H1 (cell line): Measurements from ENCODE around the gene INCENP. TPM values are rescaled to one million over a fixed set of nuclear protein-coding genes. Genes with fewer than 3 reads are reported as not detected.

Experiments
- SIN3A ChIP-seq, 2 experiments: IDR thresholded peaks in 1 of 2; conservative IDR thresholded peaks in 1 of 2; 2 replicates each; pipeline ENCODE4 v1.6.1; 2011 to 2012; ENCODE audit warnings: low read length in 2 of 2, improper control_type of control experiment in 1 of 2, low read depth in 1 of 2, mild to moderate bottlenecking in 1 of 2
- polyA plus RNA-seq, 7 experiments: library from polyadenylated mRNA; depleted of rRNA in 3 of 7; stranded (reverse) in 5 of 7; unstranded in 2 of 7; fragments of >200 nt in 5 of 7; fragments of 200-250 nt in 2 of 7; gene quantifications; 1 replicate in 5 of 7; 2 replicates in 1 of 7; 4 replicates in 1 of 7; pipeline versions ENCODE4 v1.2.1 to v1.2.3, GENCODE V29; 2011 to 2013; ENCODE audit warnings: missing spikeins in 2 of 7, mixed read lengths in 2 of 7
- total RNA-seq: library from RNA; stranded (reverse); fragmentation: NEBNext Ultra II Directional; extraction: Animal tissue kit (Norgen Biotek cat#: 25700); gene quantifications from 2 replicates; pipeline ENCODE4 v1.2.1, GENCODE V29; 2021
- TF ChIP-seq, protein P1 (sequence below): IDR thresholded peaks from 2 replicates; pipeline ENCODE4 v1.6.1; 2011; ENCODE audit warnings: low read depth, mild to moderate bottlenecking, low read length; ENCODE audit not compliant: insufficient read depth

The INCENP gene
- total and polyA plus RNA-seq, 2 of the 8 experiments (the other 6 are each of a cell fraction or from before 2014, with no cell fraction given), result 25.4 to 132 TPM

DNA sequence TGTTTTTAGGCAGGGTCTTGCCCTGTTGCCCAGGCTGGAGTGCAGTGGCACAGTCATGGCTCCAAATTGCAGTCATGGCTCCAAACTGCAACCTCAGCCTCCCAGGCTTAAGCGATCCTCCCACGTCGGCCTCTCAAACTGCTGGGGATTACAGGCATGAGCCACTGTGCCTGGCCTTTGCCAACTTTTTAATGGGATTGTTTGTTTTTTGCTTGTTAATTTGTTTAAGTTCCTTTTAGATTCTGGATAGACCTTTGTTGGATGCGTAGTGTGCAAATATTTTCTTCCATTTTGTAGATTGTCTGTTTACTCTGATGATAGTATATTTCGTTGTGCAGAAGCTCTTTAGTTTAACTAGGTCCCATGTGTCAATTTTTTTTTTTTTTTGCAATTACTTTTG lies 56.2 kb downstream of the INCENP start (continued):
- TF ChIP-seq, protein P1, sequence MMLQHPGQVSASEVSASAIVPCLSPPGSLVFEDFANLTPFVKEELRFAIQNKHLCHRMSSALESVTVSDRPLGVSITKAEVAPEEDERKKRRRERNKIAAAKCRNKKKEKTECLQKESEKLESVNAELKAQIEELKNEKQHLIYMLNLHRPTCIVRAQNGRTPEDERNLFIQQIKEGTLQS, result no peak
- no peak for TF ChIP-seq SIN3A (conservative IDR thresholded peaks at IDR 0.05 in 1 of 2, IDR thresholded peaks at IDR 0.05 in 1 of 2; ENCODE audit: low read depth in 1 of 2, low read length in 2 of 2)
